HG03571 (cell line): ENCODE results near the gene AADACL2.

Experiments
- ATAC-seq: cut with Tn5 transposase; IDR thresholded peaks from one replicate; pipeline ENCODE4 v1.9.1; 2021; ENCODE audit not compliant: unreplicated experiment

Gene AADACL2, protein sequence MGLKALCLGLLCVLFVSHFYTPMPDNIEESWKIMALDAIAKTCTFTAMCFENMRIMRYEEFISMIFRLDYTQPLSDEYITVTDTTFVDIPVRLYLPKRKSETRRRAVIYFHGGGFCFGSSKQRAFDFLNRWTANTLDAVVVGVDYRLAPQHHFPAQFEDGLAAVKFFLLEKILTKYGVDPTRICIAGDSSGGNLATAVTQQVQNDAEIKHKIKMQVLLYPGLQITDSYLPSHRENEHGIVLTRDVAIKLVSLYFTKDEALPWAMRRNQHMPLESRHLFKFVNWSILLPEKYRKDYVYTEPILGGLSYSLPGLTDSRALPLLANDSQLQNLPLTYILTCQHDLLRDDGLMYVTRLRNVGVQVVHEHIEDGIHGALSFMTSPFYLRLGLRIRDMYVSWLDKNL

GRCh38 chr3:151733613-151734012 lies at the start of gene AADACL2:
AADACL2 (plus strand) TSS chr3:151733927; CDS start chr3:151734036, 109 bp downstream.
- ATAC-seq = no peak

GRCh38 chr3:151684094-151684493 lies 49.6 kb upstream of the AADACL2 start:
- ATAC-seq = no peak

DNA sequence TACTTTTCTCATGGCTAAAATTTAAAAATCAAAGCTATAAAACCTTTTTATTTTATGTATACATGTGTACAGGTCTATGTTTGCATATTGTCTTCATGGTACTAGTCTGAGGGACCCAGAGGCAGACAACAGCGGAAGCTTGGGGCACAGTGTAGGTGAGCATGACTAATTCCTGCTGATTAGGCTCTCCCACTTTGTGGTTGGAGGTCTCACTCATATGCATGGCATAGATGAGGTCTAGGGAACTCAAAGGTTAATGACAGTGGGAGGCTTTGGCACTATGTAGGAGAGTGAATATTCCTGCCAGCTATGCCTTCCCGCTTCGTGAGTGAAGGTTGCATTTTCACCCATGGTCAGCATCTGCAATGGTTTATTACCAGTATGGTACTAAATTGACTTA lies 47.5 kb upstream of the AADACL2 start:
- ATAC-seq = no peak

- ATAC-seq = no peak
Observed at GRCh38 chr3:151687076-151687475, 46.7 kb upstream of the AADACL2 start.

GRCh38 chr3:151688571-151688970 lies 45.2 kb upstream of the AADACL2 start:
- ATAC-seq = no peak

GRCh38 chr3:151690645-151691044 lies 43.1 kb upstream of the AADACL2 start:
- ATAC-seq = no peak

- ATAC-seq = no peak
Observed at GRCh38 chr3:151697496-151697895, 36.2 kb upstream of the AADACL2 start.

DNA sequence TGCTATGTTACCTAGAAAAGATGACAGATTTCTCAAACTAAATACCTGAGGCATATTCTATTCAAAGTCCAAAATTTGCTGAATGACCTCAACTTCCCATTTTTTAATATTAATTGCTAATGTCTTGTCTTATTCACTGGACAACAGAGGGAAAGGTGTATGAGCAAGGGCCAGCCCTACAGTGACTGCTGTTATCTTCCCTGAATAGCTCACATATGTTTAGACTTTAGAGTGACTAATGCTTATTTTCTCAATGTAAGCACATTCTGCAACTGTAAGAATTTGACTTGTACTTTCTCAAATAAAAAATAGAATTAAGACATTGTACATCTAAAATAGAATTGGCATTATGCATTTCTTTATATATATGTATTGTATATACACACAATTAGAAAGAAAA lies 26.5 kb upstream of the AADACL2 start:
- no peak for ATAC-seq

- ATAC-seq = no peak
Observed at GRCh38 chr3:151708868-151709267, 24.9 kb upstream of the AADACL2 start.

DNA sequence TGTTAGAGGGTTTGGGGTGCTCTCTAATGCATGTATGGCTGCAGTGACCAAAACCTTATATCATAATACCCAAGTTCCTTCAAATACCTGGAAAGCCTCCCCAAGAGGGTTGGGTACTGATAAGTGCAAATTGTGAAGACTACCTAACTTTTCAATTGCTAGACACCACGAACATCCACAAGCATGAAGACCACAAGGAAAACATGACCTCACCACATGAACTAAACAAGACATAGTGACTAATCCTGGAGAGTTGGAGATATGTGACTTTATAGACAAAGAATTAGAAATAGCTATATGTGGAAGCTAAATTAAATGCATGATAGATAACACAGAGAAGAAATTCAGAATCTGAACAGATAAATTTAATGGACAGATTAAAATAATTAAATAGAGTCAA lies 23.9 kb upstream of the AADACL2 start:
- ATAC-seq = no peak

GRCh38 chr3:151721294-151721693 lies 12.4 kb upstream of the AADACL2 start:
- ATAC-seq = no peak

DNA sequence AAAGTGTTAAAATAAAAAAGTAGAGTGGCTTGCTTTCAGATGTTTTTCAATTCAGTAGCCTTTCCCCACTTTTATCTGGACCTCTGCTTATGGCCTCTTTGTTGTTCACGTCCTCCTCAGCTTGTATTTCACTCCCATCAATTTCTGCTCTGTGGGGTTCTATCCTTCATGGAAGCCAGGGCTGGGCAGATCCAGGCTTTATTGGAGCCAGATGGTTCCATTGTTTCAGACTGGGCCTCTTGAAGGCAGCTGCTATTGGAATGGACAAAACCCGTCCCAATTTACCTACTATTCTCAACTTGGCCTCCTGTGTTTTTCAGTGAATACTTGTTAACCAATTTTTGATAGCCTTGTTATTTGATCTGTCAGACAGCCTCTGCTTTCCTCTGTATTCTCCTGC lies 10.9 kb upstream of the AADACL2 start:
- ATAC-seq = no peak

DNA sequence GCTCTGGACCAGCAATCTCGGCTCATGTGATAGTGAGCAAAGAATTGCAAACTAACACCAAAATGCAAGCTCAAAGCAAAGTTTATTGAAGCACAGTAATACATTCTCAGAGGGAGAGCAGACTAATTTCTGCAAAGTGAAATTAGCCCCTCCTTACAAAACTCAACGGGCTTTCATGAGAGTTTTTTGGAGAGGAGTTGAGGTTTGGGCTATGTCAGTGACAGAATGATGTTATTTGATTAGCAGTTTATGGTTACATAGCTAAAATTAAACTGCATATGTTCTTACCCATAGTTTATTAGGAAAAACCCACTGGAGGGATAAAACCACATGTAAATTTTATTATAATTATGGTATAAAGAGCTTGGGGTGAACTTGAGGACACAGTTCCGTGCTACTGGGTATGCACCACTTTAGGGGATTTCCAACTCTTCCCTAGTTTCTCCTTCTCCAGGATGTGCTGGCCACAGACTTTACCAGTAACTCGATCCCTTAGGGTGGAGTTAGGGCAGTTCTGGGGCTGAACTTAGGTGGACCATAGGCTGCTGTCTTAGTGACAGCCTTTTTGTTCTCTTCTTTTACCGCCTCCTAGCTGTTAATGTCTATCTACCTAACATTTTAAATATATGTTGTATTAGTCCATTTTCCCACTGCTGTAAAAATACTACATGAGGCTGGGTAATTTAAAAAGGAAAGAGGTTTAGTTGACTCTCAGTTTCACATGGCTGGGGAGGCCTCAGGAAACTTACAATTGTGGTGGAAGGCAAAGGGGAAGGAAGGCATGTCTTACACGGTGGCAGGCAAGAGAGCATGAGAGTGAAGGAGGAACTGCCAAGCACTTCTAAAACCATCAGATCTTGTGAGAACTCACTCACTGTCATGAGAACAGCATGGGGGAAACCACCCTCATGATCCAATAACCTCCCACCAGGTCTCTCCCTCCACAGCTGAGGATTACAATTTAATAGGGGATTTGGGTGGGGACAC lies 8.9 kb upstream of the AADACL2 start:
- no peak for ATAC-seq

GRCh38 chr3:151726016-151726415 lies 7.7 kb upstream of the AADACL2 start:
- ATAC-seq = no peak

- ATAC-seq = no peak
Observed at GRCh38 chr3:151732861-151733260, 866 bp upstream of the AADACL2 start.

DNA sequence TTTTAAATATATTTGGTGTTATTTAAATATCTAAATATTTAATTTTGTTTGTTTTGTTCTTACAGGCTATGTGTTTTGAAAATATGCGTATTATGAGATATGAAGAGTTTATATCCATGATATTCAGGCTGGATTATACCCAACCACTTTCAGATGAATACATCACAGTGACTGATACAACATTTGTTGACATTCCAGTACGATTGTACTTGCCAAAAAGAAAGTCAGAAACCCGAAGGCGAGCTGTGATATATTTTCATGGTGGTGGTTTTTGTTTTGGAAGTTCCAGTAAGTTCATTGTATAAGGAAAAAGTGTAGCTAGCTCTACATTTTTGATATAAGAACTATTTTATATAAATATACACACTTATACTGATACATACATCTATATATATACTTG lies 6.9 kb downstream of the AADACL2 start:
- no peak for ATAC-seq

DNA sequence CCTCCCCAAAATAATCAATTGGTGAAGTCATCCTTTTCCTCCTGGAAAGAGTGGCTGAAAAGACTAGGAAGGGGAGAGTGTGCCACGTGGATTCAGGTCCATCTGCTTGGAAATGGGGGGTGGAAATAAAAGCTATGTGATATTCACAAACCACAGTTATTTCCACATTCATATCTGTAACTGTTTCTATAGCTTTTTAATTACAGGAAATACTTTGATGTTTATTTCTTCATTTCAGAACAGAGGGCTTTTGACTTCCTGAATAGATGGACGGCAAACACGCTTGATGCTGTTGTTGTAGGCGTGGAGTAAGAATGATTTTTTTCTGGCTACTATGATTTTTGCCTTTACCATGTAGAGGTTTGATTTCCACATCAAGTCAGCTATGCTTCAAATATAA lies 10.1 kb downstream of the AADACL2 start:
- ATAC-seq = no peak

DNA sequence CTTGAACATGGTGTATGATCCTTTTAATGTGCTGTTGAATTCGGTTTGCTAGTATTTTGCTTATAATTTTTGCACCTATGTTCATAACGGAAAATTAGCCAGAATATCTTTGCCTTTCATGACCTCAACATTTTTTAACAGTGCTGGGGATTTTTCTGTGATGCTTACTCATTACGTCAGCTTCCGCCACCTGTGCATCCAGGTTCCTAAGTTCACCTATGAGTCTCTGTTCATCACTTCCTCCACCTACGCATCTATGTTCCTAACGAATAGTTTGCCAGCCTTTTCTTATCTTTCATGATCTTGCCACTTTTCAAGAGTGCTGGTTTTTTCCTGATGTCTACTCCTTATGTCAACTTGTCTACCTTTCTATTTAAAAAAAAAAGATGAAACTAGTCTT lies 16.5 kb downstream of the AADACL2 start:
- no peak for ATAC-seq

GRCh38 chr3:151750678-151751077 lies 17.0 kb downstream of the AADACL2 start:
- no peak for ATAC-seq

- no peak for ATAC-seq
Observed at GRCh38 chr3:151751161-151751560, 17.4 kb downstream of the AADACL2 start.

DNA sequence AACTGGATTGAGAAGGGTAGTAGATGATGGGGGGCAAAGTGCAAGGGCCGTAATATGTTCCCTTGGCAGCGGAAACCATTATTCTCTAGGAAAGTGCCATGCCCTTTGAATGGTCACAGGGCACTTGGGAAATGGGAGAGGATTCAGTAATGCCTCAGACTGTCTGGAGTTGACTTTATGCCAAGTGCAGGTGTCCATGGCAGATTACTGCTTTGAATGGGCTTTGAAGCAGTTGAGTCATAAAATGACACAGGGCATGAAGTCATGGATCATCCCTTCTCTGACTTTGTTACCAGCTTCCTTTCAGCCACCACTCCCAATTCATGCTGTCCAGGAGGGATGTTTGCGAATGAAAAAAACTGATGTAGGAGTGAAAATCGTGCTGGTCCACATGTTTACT lies 20.1 kb downstream of the AADACL2 start:
- ATAC-seq = no peak

DNA sequence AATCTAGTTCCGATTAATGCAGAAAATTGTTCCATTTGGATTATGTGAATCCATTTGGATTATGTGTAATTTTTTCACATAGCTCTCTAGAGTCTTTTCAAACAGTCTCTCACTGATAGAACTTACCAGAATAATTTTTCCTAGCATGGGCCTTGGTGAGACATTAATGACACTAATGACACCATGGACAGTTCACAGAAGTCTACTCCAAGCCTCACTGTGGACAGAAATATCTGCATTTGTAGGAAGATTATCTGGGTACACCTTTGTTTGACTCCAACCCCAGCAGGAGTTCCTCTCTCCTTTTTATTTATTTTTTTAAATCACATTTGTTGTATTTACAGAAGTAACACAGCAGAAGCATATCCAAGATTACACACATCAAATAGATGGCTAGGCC lies 27.9 kb downstream of the AADACL2 start:
- ATAC-seq = no peak
